ENCODE measurements around the gene PODXL2.
"Not testable (repeated sequence)": the region's sequence is repeated elsewhere in the genome, so short reads cannot be mapped to it uniquely, and the experiment has no call there.

PODXL2 gene

DNA sequence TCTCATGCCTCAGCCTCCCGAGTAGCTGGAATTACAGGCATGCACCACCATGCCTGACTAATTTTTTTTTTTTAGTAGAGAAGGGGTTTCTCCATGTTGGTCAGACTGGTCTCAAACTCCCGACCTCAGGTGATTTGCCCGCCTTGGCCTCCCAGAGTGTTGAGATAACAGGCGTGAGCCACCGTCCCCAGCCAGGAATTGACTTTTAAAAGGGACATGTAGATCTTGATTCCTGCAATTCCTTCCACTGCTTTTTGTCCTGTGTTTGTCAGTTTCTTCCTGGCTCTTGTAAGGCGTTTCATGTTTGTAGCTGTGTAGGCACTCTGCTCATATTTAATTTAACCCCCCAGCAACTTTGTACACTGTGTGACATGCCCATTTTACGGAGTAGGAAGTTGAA lies 23.4 kb upstream of the PODXL2 start:
- not testable (repeated sequence) for DNase-seq (ENCODE audit: low spot score)

DNA sequence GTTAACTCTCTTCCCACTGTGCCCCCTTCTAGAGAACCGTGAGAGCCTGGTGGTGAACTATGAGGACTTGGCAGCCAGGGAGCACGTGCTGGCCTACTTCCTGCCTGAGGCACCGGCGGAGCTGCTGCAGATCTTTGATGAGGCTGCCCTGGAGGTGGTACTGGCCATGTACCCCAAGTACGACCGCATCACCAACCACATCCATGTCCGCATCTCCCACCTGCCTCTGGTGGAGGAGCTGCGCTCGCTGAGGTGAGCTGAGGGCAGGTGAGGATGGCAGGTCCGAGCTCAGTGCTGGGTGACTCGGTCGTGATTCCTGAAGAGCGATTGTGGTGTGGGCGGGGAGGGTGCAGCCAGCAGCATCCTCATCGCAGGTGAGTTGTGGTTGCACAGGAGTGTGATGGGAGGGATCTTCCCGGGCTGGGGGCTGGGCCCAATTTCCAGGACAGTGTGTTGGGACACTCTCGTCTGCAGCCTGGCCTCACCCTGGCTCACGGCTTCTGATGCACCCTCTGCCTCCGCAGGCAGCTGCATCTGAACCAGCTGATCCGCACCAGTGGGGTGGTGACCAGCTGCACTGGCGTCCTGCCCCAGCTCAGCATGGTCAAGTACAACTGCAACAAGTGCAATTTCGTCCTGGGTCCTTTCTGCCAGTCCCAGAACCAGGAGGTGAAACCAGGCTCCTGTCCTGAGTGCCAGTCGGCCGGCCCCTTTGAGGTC lies 22.7 kb upstream of the PODXL2 start:
- no peak for DNase-seq (ENCODE audit: low spot score)

- no peak for DNase-seq (ENCODE audit: low spot score)
These were observed 21.9 kb upstream of the PODXL2 start for GRCh38 chr3:127606981-127607595.

DNA sequence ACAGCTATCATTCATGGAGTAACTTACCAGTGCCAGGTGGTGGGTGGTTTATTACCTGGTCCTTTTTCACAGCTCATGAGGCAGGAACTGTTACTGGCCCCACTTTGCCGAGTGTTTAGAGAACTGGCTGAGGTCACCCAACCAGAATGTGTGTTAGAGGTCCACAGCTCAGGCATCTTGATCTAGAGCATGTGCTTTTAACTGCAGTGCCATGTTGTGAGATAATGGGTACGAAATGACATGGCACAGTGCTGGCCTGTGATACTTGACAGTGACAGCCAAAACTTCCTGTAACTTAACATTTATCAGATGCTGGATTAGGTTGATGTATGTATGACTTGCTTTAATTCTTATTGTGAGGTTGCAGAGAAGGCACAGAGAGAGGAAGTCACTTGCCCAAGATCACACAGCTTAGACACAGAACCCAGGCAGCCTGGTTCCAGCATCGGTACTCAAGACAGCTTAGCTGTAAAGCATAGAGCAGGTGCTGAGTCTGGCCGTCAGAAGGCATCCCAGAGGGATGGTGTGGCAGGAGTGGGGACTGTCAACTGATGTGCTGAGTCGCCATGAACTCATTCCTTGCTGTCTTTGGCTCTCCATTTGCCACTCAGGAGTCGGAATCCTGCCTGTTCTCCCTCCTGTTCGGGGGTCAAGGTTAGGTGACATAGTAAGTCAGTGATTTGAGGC lies 21.2 kb upstream of the PODXL2 start:
- no peak for DNase-seq (ENCODE audit: low spot score)

- no peak for DNase-seq (ENCODE audit: low spot score)
These were observed 20.6 kb upstream of the PODXL2 start for GRCh38 chr3:127608362-127608718.

GRCh38 chr3:127610105-127610504 lies 18.9 kb upstream of the PODXL2 start:
- DNase-seq (ENCODE audit: low spot score), result no peak

- no peak for DNase-seq (ENCODE audit: low spot score)
These were observed 17.7 kb upstream of the PODXL2 start for GRCh38 chr3:127611251-127611650.

GRCh38 chr3:127612966-127613365 lies 16.0 kb upstream of the PODXL2 start:
- no peak for DNase-seq (ENCODE audit: low spot score)

DNA sequence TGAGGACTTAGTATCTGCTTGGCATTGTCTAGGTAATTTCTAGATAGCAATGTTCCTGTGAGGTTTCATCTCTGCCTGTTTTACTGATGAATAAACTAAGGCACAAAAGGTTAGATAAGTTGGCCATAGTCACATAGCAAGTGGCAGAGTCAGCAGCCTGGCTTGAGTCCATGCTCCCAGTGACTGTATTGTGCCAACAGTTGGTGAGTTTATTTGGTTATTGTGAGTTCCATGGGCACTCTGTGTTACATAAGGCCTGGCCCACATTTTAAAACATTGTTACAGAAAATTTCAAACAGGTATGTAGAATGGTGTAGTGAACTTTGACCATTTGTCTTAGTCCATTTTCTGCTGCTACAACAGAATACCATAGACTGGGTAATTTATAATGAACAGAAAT lies 15.6 kb upstream of the PODXL2 start:
- no peak for DNase-seq (ENCODE audit: low spot score)

- DNase-seq (ENCODE audit: low spot score), result no peak
These were observed 13.9 kb upstream of the PODXL2 start for GRCh38 chr3:127614928-127615589.

DNA sequence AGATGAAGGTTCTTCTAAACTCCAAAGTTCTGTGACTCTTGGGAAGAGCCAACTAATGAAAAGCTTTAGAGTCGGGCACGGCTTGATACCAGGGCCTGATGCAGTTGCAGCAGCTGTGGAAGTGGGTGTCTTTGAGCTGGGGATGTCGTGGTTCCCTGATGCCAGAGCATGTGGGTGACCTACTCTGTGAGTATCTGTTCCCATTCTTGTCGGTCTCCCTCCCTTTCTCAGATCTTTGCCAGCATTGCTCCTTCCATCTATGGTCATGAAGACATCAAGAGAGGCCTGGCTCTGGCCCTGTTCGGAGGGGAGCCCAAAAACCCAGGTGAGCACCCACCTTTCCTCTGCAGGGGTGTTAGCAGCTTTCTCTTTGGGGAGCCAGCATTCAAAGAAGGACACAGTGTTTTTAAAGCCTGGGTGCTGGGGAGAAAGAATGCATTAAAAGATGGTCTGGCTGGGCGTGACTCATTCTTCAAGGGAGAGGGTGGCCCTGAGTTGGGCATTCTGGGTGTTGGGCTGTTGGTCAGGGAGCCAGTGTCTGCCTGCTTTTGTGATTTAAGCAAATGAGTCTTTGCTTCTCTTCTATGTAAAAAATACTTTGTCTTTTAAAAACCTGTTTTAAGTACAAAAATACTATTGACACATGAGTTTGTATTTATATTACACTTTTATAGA lies 13.2 kb upstream of the PODXL2 start:
- no peak for DNase-seq (ENCODE audit: low spot score)

- DNase-seq (ENCODE audit: low spot score), result no peak
These were observed 12.0 kb upstream of the PODXL2 start for GRCh38 chr3:127616836-127617605.

DNA sequence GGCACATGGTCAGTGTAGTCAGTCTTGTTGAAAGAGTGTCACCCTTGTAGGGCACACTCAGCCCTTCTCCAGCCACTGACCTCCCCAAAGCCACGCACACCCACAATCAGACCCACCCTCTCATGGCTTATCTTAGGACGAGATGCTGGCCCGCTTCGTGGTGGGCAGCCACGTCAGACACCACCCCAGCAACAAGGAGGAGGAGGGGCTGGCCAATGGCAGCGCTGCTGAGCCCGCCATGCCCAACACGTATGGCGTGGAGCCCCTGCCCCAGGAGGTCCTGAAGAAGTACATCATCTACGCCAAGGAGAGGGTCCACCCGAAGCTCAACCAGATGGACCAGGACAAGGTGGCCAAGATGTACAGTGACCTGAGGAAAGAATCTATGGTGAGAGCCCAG lies 10.1 kb upstream of the PODXL2 start:
- DNase-seq (ENCODE audit: low spot score), result no peak

DNA sequence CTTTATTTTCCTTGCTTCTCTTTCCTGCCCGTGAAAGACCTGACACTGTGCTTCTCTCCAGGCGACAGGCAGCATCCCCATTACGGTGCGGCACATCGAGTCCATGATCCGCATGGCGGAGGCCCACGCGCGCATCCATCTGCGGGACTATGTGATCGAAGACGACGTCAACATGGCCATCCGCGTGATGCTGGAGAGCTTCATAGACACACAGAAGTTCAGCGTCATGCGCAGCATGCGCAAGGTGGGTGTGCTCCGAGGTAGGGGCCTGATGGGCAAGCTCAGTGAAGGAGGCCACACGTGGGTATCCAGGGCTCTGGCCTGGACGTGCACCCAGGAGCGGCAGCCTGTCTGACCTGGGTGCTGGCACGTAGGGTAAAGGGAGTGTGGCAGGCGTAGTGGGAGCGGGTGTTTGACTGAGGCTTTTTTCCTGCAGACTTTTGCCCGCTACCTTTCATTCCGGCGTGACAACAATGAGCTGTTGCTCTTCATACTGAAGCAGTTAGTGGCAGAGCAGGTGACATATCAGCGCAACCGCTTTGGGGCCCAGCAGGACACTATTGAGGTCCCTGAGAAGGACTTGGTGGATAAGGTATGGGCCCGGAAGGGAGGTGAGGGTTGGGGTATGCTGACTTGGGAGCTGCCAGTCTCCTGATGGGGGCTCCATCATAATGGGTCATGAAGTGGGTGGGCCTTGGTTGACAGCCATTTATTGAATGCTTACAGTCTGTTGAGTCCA lies 8.2 kb upstream of the PODXL2 start:
- no peak for DNase-seq (ENCODE audit: low spot score)

DNA sequence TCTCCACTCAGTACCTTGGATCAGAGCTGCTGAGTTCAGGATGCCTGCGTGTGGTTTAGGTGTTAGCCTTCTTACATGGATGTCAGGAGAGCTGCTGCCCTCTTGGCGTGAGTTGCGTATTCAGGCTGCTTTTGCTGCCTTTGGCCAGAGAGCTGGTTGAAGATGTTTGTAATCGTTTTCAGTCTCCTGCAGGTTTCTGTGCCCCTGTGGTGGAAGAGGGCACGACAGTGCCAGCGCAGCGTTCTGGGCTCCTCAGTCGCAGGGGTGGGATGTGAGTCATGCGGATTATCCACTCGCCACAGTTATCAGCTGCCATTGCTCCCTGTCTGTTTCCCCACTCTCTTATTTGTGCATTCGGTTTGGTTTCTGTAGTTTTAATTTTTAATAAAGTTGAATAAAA lies 7.0 kb upstream of the PODXL2 start:
- DNase-seq (ENCODE audit: low spot score), result no peak

DNA sequence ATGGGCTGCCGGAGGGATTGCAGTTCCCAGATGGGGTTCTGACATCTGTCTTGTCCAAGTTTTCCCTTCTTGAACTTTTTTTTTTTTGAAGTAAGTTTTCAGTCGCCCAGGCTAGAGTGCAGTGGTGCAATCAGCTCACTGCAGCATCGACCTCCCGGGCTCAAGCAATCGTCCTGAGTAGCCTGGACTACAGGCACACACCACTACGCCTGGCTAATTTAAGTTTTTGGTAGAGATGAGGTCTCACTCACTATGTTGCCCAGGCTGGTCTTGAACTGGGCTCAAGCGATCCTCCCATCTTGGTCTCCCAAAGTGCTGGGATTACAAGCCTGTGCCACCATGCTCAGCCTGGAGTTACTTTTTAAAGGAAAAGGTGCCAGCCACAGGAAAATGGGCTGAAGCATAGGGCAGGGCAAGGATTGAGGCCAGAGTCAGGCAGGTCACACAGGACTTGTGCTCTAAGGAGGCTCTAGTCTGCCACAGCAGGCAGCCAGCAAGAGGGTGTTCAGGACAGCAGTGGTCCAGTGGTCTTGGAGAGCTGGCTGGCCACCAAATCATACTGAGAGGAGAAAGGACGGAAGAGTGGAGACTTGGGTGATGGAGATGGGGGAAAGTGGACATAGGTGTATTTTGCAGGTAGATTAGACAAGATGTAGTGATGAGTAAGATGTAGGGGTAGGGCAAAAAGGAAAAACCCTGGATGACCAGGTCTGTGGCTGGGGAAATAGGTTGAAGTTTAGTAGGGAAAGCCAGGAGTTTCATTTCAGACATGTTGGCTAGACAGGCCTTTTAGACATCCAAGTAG lies 6.0 kb upstream of the PODXL2 start:
- DNase-seq (ENCODE audit: low spot score), result no peak

GRCh38 chr3:127624063-127624462 lies 4.9 kb upstream of the PODXL2 start:
- no peak for DNase-seq (ENCODE audit: low spot score)

- DNase-seq (ENCODE audit: low spot score), result no peak
These were observed 3.2 kb upstream of the PODXL2 start for GRCh38 chr3:127625821-127626220.

DNA sequence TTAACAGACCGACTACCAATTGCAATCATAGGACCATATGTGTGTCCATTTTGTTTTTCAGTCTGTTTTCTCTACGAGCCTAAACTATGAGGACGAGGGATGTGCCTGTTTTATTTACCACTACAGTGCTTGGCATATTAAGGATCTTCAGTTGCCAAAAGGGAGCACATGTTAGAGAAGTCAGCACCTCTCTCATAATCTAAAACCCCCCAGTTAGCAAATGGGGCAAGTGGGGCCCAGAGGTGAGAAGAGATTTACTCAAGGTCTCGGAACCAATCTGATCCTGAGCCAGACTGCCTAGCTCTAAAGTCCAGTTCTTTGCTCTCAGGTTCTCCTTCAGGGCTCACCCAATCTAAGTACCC lies 578 bp upstream of the PODXL2 start:
- no peak for DNase-seq (ENCODE audit: low spot score)
